ENCODE results near the gene CCNG2. TPM values are rescaled to one million over a fixed set of nuclear protein-coding genes. Genes with fewer than 3 reads are reported as not detected.

The CCNG2 gene
- total RNA-seq, 3 donors from 2014 or later (not counting 1 experiment from before 2014, with no cell fraction given) = 35.5 to 91.5 (median 40.6) TPM

GRCh38 chr4:77204621-77205020 lies 47.6 kb downstream of the CCNG2 start:
- Histone ChIP-seq H3K4me1 (ENCODE audit: control insufficient read depth, insufficient read depth, low read length) (no peaks in the 10 kb centered on the region), H3K36me3 (ENCODE audit: control insufficient read depth, insufficient read depth, low read length) (no peaks in the 10 kb centered on the region), H3K27ac (ENCODE audit: low read length) (no peak overlapping the region), H3K9me3 (ENCODE audit: control insufficient read depth, insufficient read depth, low read length) (no peaks in the 10 kb centered on the region), H3K4me3 (ENCODE audit: low read length) (no peak overlapping the region), H3K27me3 (ENCODE audit: control insufficient read depth, insufficient read depth, low read length) (no peaks in the 10 kb centered on the region)
- ATAC-seq (no peak), DNase-seq (no peak)
- TF ChIP-seq CTCF (IDR thresholded peaks at IDR 0.05) = no peak
- H3K27me3 Mint-ChIP-seq (ENCODE audit: low read depth in 2 of 2) = peaks cover 0 to 6% of the 10 kb centered on the region in 2 donors
- no peaks in the 10 kb centered on the region for H3K36me3 Mint-ChIP-seq
- H3K27ac Mint-ChIP-seq = no peak overlapping the region
- H3K4me3 Mint-ChIP-seq = no peak overlapping the region
- no peaks in the 10 kb centered on the region for H3K9me3 Mint-ChIP-seq
- peaks cover 0 to 6% of the 10 kb centered on the region in 2 donors for H3K4me1 Mint-ChIP-seq
- intact Hi-C loops (cut with micrococcal nuclease) = no loop called here

- Histone ChIP-seq H3K36me3 (ENCODE audit: control insufficient read depth, insufficient read depth, low read length) (no peaks in the 10 kb centered on the region), H3K4me1 (ENCODE audit: control insufficient read depth, insufficient read depth, low read length) (no peaks in the 10 kb centered on the region), H3K4me3 (ENCODE audit: low read length) (no peak overlapping the region), H3K27ac (ENCODE audit: low read length) (no peak overlapping the region), H3K9me3 (ENCODE audit: control insufficient read depth, insufficient read depth, low read length) (no peaks in the 10 kb centered on the region), H3K27me3 (ENCODE audit: control insufficient read depth, insufficient read depth, low read length) (no peaks in the 10 kb centered on the region)
- Mint-ChIP-seq H3K4me1 (no peaks in the 10 kb centered on the region), H3K9me3 (no peaks in the 10 kb centered on the region), H3K27ac (no peak overlapping the region), H3K36me3 (no peaks in the 10 kb centered on the region), H3K27me3 (ENCODE audit: low read depth in 2 of 2) (peaks cover 0 to 6% of the 10 kb centered on the region in 2 donors), H3K4me3 (no peak overlapping the region)
- ATAC-seq (no peak), DNase-seq (no peak)
- intact Hi-C loops (cut with micrococcal nuclease) = no loop called here
- no peak for TF ChIP-seq CTCF (IDR thresholded peaks at IDR 0.05)
- 100% methylated on average over 1 of the region's 1 CpG for WGBS (ENCODE audit: insufficient coverage)
Observed at GRCh38 chr4:77209012-77209411, 52.0 kb downstream of the CCNG2 start.

- H3K9me3 Mint-ChIP-seq = no peaks in the 10 kb centered on the region
- Histone ChIP-seq H3K9me3 (ENCODE audit: control insufficient read depth, insufficient read depth, low read length) (no peaks in the 10 kb centered on the region), H3K27me3 (ENCODE audit: control insufficient read depth, insufficient read depth, low read length) (no peaks in the 10 kb centered on the region), H3K4me1 (ENCODE audit: control insufficient read depth, insufficient read depth, low read length) (no peaks in the 10 kb centered on the region), H3K36me3 (ENCODE audit: control insufficient read depth, insufficient read depth, low read length) (no peaks in the 10 kb centered on the region), H3K4me3 (ENCODE audit: low read length) (no peak overlapping the region), H3K27ac (ENCODE audit: low read length) (no peak overlapping the region)
- H3K27ac Mint-ChIP-seq = no peak overlapping the region
- no peak for ATAC-seq
- H3K4me3 Mint-ChIP-seq = no peak overlapping the region
- DNase-seq = no peak
- intact Hi-C loops (cut with micrococcal nuclease) = no loop called here
- H3K27me3 Mint-ChIP-seq (ENCODE audit: low read depth in 2 of 2) = peaks cover 5 to 6% of the 10 kb centered on the region in 2 donors
- no peaks in the 10 kb centered on the region for H3K36me3 Mint-ChIP-seq
- no peak for TF ChIP-seq CTCF (IDR thresholded peaks at IDR 0.05)
- H3K4me1 Mint-ChIP-seq = no peaks in the 10 kb centered on the region
- 84% methylated on average over 5 of the region's 5 CpGs for WGBS (ENCODE audit: insufficient coverage)
Observed at GRCh38 chr4:77209936-77210335, 52.9 kb downstream of the CCNG2 start.

- Histone ChIP-seq H3K4me3 (ENCODE audit: low read length) (no peak overlapping the region), H3K27me3 (ENCODE audit: control insufficient read depth, insufficient read depth, low read length) (no peaks in the 10 kb centered on the region), H3K9me3 (ENCODE audit: control insufficient read depth, insufficient read depth, low read length) (no peaks in the 10 kb centered on the region), H3K27ac (ENCODE audit: low read length) (no peak overlapping the region), H3K4me1 (ENCODE audit: control insufficient read depth, insufficient read depth, low read length) (no peaks in the 10 kb centered on the region), H3K36me3 (ENCODE audit: control insufficient read depth, insufficient read depth, low read length) (no peaks in the 10 kb centered on the region)
- WGBS (ENCODE audit: insufficient coverage) = 88% methylated on average over 4 of the region's 4 CpGs
- DNase-seq (no peak), ATAC-seq (no peak)
- no peaks in the 10 kb centered on the region for H3K9me3 Mint-ChIP-seq
- peaks cover 0 to 6% of the 10 kb centered on the region in 2 donors for H3K27me3 Mint-ChIP-seq (ENCODE audit: low read depth in 2 of 2)
- H3K4me3 Mint-ChIP-seq = no peak overlapping the region
- TF ChIP-seq CTCF (IDR thresholded peaks at IDR 0.05) = no peak
- H3K36me3 Mint-ChIP-seq = no peaks in the 10 kb centered on the region
- intact Hi-C loops (cut with micrococcal nuclease) = no loop called here
- no peaks in the 10 kb centered on the region for H3K4me1 Mint-ChIP-seq
- H3K27ac Mint-ChIP-seq = no peak overlapping the region
Observed at GRCh38 chr4:77215107-77215506, 58.1 kb downstream of the CCNG2 start.
